Gastrocnemius medialis (tissue), 4 donors: ENCODE data around the gene DLG4. TPM values are rescaled to one million over a fixed set of nuclear protein-coding genes. Genes with fewer than 3 reads are reported as not detected.
A peak's percentile ranks its signal among the peaks of the same experiment; 100 is the strongest.

ENCODE experiments used
- ATAC-seq, 2 donors: fragments of 150-250 bp; one replicate each; pipeline ENCODE4 v1.9.1; 2016
- DNase-seq, 2 donors: peaks; one replicate each; pipeline ENCODE4 v3.0.0-alpha.2; 2019
- H3K27ac ChIP-seq, 4 donors: fragments of 200-600 bp; sonication (generic); 1 replicate in 1 of 4; 2 replicates in 3 of 4; pipeline ENCODE4 v1.5.1; 2016 to 2018; ENCODE audit warnings: mild to moderate bottlenecking in 2 of 4, moderate library complexity in 1 of 4
- H3K27me3 ChIP-seq, 3 donors: fragments of 200-600 bp; sonication (generic) in 2 of 3; 1 replicate in 1 of 3; 2 replicates in 2 of 3; pipeline versions ENCODE4 v1.5.1 to v1.6.0; 2016 to 2019; ENCODE audit warnings: mild to moderate bottlenecking in 1 of 3, moderate library complexity in 1 of 3
- H3K36me3 ChIP-seq, 2 donors: fragments of 200-600 bp; sonication (generic) in 1 of 2; one replicate each; pipeline ENCODE4 v1.5.1; 2017 to 2018
- H3K4me1 ChIP-seq, 2 donors: fragments of 200-600 bp; sonication (generic) in 1 of 2; one replicate each; pipeline ENCODE4 v1.5.1; 2016 to 2017; ENCODE audit warnings: mild to moderate bottlenecking in 2 of 2
- H3K4me3 ChIP-seq, 4 donors: fragments of 200-600 bp; sonication (generic) in 3 of 4; 1 replicate in 1 of 4; 2 replicates in 3 of 4; pipeline ENCODE4 v1.5.1; 2016 to 2019; ENCODE audit warnings: mild to moderate bottlenecking in 2 of 4
- H3K9me3 ChIP-seq, 3 donors: fragments of 200-600 bp; sonication (generic) in 2 of 3; 1 replicate in 1 of 3; 2 replicates in 2 of 3; pipeline ENCODE4 v1.5.1; 2016 to 2019
- CTCF ChIP-seq, 5 experiments: fragments of 450-650 bp in 3 of 5; fragments of 200-600 bp in 2 of 5; sonication (generic) in 2 of 5; IDR thresholded peaks in 4 of 5; conservative IDR thresholded peaks in 1 of 5; 1 replicate in 4 of 5; 2 replicates in 1 of 5; pipeline ENCODE4 v1.5.1; 2016 to 2019; ENCODE audit warnings: antibody characterized with exemption in 5 of 5, mild to moderate bottlenecking in 3 of 5, moderate library complexity in 3 of 5
- POLR2A ChIP-seq, 2 donors: fragments of 450-650 bp; IDR thresholded peaks; one replicate each; pipeline ENCODE4 v1.6.1; 2017; ENCODE audit warnings: antibody characterized with exemption in 2 of 2, mild to moderate bottlenecking in 2 of 2, moderate library complexity in 2 of 2
- in situ Hi-C, 4 donors: fragments of 200-750 bp; cut with MboI; loops; one replicate each; pipeline versions ENCODE4 v1.15.0 to v1.8.0; 2017; ENCODE audit warnings: low sequenced_read_pairs in 4 of 4
- intact Hi-C: fragments of 100-400 bp; cut with DNase I; formaldehyde crosslinking; loops from one replicate; pipeline ENCODE4 v1.15.1; 2023; ENCODE audit warnings: low total_unique reads
- total RNA-seq, 4 donors: library from RNA; depleted of rRNA; stranded (reverse); fragments of >200 nt; gene quantifications; one replicate each; pipeline versions ENCODE4 v1.1.0 to v1.2.3, GENCODE V29; 2016

The DLG4 gene
- total RNA-seq, 4 donors from 2014 or later = 3.5 to 6.7 (median 5.3) TPM

- in situ Hi-C loops = no loop called here
- intact Hi-C loops = loop anchor here (2.0 to 5.0 kb wide), 2 partner anchors 65 to 910 kb away; partner anchors contain the start of genes EIF5A and PER1
- Histone ChIP-seq H3K27me3 (no peaks in the 10 kb centered on the region), H3K9me3 (no peaks in the 10 kb centered on the region), H3K4me1 (peaks cover 28 to 29% of the 10 kb centered on the region in 2 donors), H3K36me3 (peaks cover 0 to 43% of the 10 kb centered on the region in 2 donors), H3K27ac (peak within 1 kb of the TSS; percentile 92 to 99 (median 98)), H3K4me3 (peak within 1 kb of the TSS; percentile 75 to 99 (median 92))
- peak; percentile 88 to 92 for DNase-seq
- peak; percentile 30 to 41 for ATAC-seq
- TF ChIP-seq POLR2A (IDR thresholded peaks at IDR 0.05) (peak; percentile 81 to 86), CTCF (IDR thresholded peaks at IDR 0.05 in 4 of 5, conservative IDR thresholded peaks at IDR 0.05 in 1 of 5) (no peak)
Measured at GRCh38 chr17:7241783-7242716, 22.4 kb upstream of the DLG4 start, which contains the start of gene GABARAP. TSS of gene GABARAP (minus strand) at chr17:7242449. CDS start at chr17:7242330, 119 bp downstream.

- no peak for ATAC-seq
- Histone ChIP-seq H3K4me3 (peak overlapping the region; percentile 75 to 99 (median 92)), H3K27me3 (no peaks in the 10 kb centered on the region), H3K36me3 (peaks cover 0 to 40% of the 10 kb centered on the region in 2 donors), H3K4me1 (peaks cover 26 to 30% of the 10 kb centered on the region in 2 donors), H3K27ac (peak overlapping the region; percentile 92 to 99 (median 98)), H3K9me3 (no peaks in the 10 kb centered on the region)
- no peak for TF ChIP-seq CTCF (IDR thresholded peaks at IDR 0.05 in 4 of 5, conservative IDR thresholded peaks at IDR 0.05 in 1 of 5)
- TF ChIP-seq POLR2A (IDR thresholded peaks at IDR 0.05) = no peak
- in situ Hi-C loops (no loop called here), intact Hi-C loops (loop anchor here (5.0 kb wide), 1 partner anchor 911 kb away; the partner anchor contains the start of gene PER1)
- no peak for DNase-seq
Measured at GRCh38 chr17:7241090-7241733, 21.6 kb upstream of the DLG4 start.

GRCh38 chr17:7240375-7240774 lies 20.7 kb upstream of the DLG4 start:
- Histone ChIP-seq H3K27ac (peak overlapping the region; percentile 92 to 99 (median 98)), H3K4me1 (peaks cover 26 to 33% of the 10 kb centered on the region in 2 donors), H3K4me3 (peak overlapping the region; percentile 49 to 99 (median 80)), H3K36me3 (peaks cover 0 to 40% of the 10 kb centered on the region in 2 donors), H3K27me3 (no peaks in the 10 kb centered on the region), H3K9me3 (no peaks in the 10 kb centered on the region)
- intact Hi-C loops (loop anchor here (5.0 kb wide), 1 partner anchor 912 kb away; the partner anchor contains the start of gene PER1), in situ Hi-C loops (no loop called here)
- TF ChIP-seq POLR2A (IDR thresholded peaks at IDR 0.05) (no peak), CTCF (IDR thresholded peaks at IDR 0.05 in 4 of 5, conservative IDR thresholded peaks at IDR 0.05 in 1 of 5) (no peak)
- DNase-seq (no peak), ATAC-seq (no peak)

- Histone ChIP-seq H3K27me3 (no peaks in the 10 kb centered on the region), H3K27ac (peak within 1 kb of the TSS; percentile 92 to 99 (median 98)), H3K4me1 (peaks cover 34 to 41% of the 10 kb centered on the region in 2 donors), H3K36me3 (peaks cover 0 to 34% of the 10 kb centered on the region in 2 donors), H3K4me3 (peak within 1 kb of the TSS; percentile 78 to 100 (median 98)), H3K9me3 (no peaks in the 10 kb centered on the region)
- peak; percentile 100 for DNase-seq
- peak in 2 of 5 experiments; percentile 24 to 59 for TF ChIP-seq CTCF (IDR thresholded peaks at IDR 0.05 in 4 of 5, conservative IDR thresholded peaks at IDR 0.05 in 1 of 5)
- TF ChIP-seq POLR2A (IDR thresholded peaks at IDR 0.05) = peak; percentile 92 to 93
- in situ Hi-C loops = no loop called here
- peak; percentile 67 to 75 for ATAC-seq
- intact Hi-C loops = loop anchor here (5.0 kb wide), 2 partner anchors 603 to 913 kb away; partner anchors contain the start of gene PER1
Measured at GRCh38 chr17:7239091-7240027, 19.7 kb upstream of the DLG4 start, which contains the start of gene PHF23. TSS of gene PHF23 (minus strand) at chr17:7239457. CDS start at chr17:7239279, 178 bp downstream.
